T-helper 2 cell treated with Interferon-gamma antibody and Interleukin-4, amounts not matched to agents 5 μg/mL and 100 μg/mL, for 36 hours (primary cell): ENCODE data around the gene ATR.
A peak's percentile ranks its signal among the peaks of the same experiment; 100 is the strongest.

Source experiments
- DNase-seq: peaks from one replicate; pipeline ENCODE4 v3.0.0; 2021; ENCODE audit warnings: low spot score
- H3K27ac Mint-ChIP-seq: one replicate; pipeline ENCODE4 v1.8.0; 2021; ENCODE audit warnings: mild to moderate bottlenecking, mixed read lengths
- H3K27me3 Mint-ChIP-seq: one replicate; pipeline ENCODE4 v1.8.0; 2021; ENCODE audit warnings: low read depth, mixed read lengths
- H3K36me3 Mint-ChIP-seq: one replicate; pipeline ENCODE4 v1.8.0; 2021; ENCODE audit warnings: low read depth, mixed read lengths
- H3K4me1 Mint-ChIP-seq: one replicate; pipeline ENCODE4 v1.8.0; 2021; ENCODE audit warnings: low read depth, mixed read lengths
- H3K4me3 Mint-ChIP-seq: one replicate; pipeline ENCODE4 v1.8.0; 2022; ENCODE audit warnings: mild to moderate bottlenecking, moderate library complexity, mixed read lengths
- H3K9me3 Mint-ChIP-seq: one replicate; pipeline ENCODE4 v1.8.0; 2021; ENCODE audit warnings: mixed read lengths

Gene ATR

GRCh38 chr3:142530296-142530695 is 48.2 kb downstream of the ATR start:
- no peaks in the 10 kb centered on the region for H3K27me3 Mint-ChIP-seq
- H3K27ac Mint-ChIP-seq, result peak overlapping the region; percentile 2
- DNase-seq, result no peak
- peaks cover 9% of the 10 kb centered on the region for H3K9me3 Mint-ChIP-seq
- H3K4me3 Mint-ChIP-seq, result no peak overlapping the region
- H3K4me1 Mint-ChIP-seq, result peaks cover 7% of the 10 kb centered on the region
- peaks cover 38% of the 10 kb centered on the region for H3K36me3 Mint-ChIP-seq

GRCh38 chr3:142523921-142524566 is 54.5 kb downstream of the ATR start:
- H3K4me1 Mint-ChIP-seq, result peaks cover 6% of the 10 kb centered on the region

GRCh38 chr3:142509079-142509478 is 69.5 kb downstream of the ATR start:
- peaks cover 13% of the 10 kb centered on the region for H3K4me1 Mint-ChIP-seq
- H3K4me3 Mint-ChIP-seq, result peak overlapping the region; percentile 79
- no peaks in the 10 kb centered on the region for H3K9me3 Mint-ChIP-seq
- peak overlapping the region; percentile 93 for H3K27ac Mint-ChIP-seq
- no peaks in the 10 kb centered on the region for H3K27me3 Mint-ChIP-seq
- H3K36me3 Mint-ChIP-seq, result peaks cover 33% of the 10 kb centered on the region
- DNase-seq, result no peak

More at GRCh38 chr3:142523921-142524566, 54.5 kb downstream of the ATR start:
- H3K9me3 Mint-ChIP-seq, result no peaks in the 10 kb centered on the region
- no peak overlapping the region for H3K27ac Mint-ChIP-seq
- DNase-seq, result no peak
- H3K27me3 Mint-ChIP-seq, result no peaks in the 10 kb centered on the region
- no peak overlapping the region for H3K4me3 Mint-ChIP-seq
- H3K36me3 Mint-ChIP-seq, result peaks cover 29% of the 10 kb centered on the region

GRCh38 chr3:142507241-142507640 is 71.3 kb downstream of the ATR start:
- Mint-ChIP-seq H3K27me3 (no peaks in the 10 kb centered on the region), H3K36me3 (peaks cover 39% of the 10 kb centered on the region), H3K4me3 (no peak overlapping the region), H3K4me1 (peaks cover 13% of the 10 kb centered on the region), H3K27ac (peak overlapping the region; percentile 11), H3K9me3 (peaks cover 5% of the 10 kb centered on the region)
- no peak for DNase-seq

- DNase-seq, result no peak
- Mint-ChIP-seq H3K27ac (no peak overlapping the region), H3K27me3 (no peaks in the 10 kb centered on the region), H3K36me3 (peaks cover 50% of the 10 kb centered on the region), H3K4me1 (peaks cover 10% of the 10 kb centered on the region), H3K4me3 (no peak overlapping the region), H3K9me3 (peaks cover 7% of the 10 kb centered on the region)
Observed at GRCh38 chr3:142502187-142502985, 76.1 kb downstream of the ATR start.

GRCh38 chr3:142501004-142501926 is 77.3 kb downstream of the ATR start:
- no peak for DNase-seq
- no peak overlapping the region for H3K27ac Mint-ChIP-seq

GRCh38 chr3:142500211-142500610 is 78.3 kb downstream of the ATR start:
- Mint-ChIP-seq H3K27ac (no peak overlapping the region), H3K36me3 (peaks cover 49% of the 10 kb centered on the region)

More at GRCh38 chr3:142501004-142501926, 77.3 kb downstream of the ATR start:
- Mint-ChIP-seq H3K9me3 (peaks cover 7% of the 10 kb centered on the region), H3K27me3 (no peaks in the 10 kb centered on the region), H3K4me1 (peaks cover 4% of the 10 kb centered on the region), H3K4me3 (no peak overlapping the region), H3K36me3 (peaks cover 51% of the 10 kb centered on the region)

GRCh38 chr3:142498397-142499180 is 79.9 kb downstream of the ATR start:
- H3K4me1 Mint-ChIP-seq, result peaks cover 4% of the 10 kb centered on the region
- H3K27ac Mint-ChIP-seq, result no peak overlapping the region
- no peak overlapping the region for H3K4me3 Mint-ChIP-seq
- peaks cover 53% of the 10 kb centered on the region for H3K36me3 Mint-ChIP-seq
- DNase-seq, result no peak
- no peaks in the 10 kb centered on the region for H3K27me3 Mint-ChIP-seq
- peaks cover 7% of the 10 kb centered on the region for H3K9me3 Mint-ChIP-seq

More at GRCh38 chr3:142500211-142500610, 78.3 kb downstream of the ATR start:
- H3K27me3 Mint-ChIP-seq, result no peaks in the 10 kb centered on the region
- no peak for DNase-seq
- H3K4me1 Mint-ChIP-seq, result peaks cover 4% of the 10 kb centered on the region
- no peak overlapping the region for H3K4me3 Mint-ChIP-seq
- peaks cover 7% of the 10 kb centered on the region for H3K9me3 Mint-ChIP-seq

GRCh38 chr3:142497729-142498128 is 80.8 kb downstream of the ATR start:
- H3K4me3 Mint-ChIP-seq, result no peak overlapping the region
- H3K4me1 Mint-ChIP-seq, result peaks cover 4% of the 10 kb centered on the region
- H3K27ac Mint-ChIP-seq, result no peak overlapping the region
- no peak for DNase-seq
- H3K9me3 Mint-ChIP-seq, result peaks cover 7% of the 10 kb centered on the region
- no peaks in the 10 kb centered on the region for H3K27me3 Mint-ChIP-seq
- H3K36me3 Mint-ChIP-seq, result peaks cover 53% of the 10 kb centered on the region

- H3K4me1 Mint-ChIP-seq, result no peaks in the 10 kb centered on the region
- no peaks in the 10 kb centered on the region for H3K9me3 Mint-ChIP-seq
- H3K27ac Mint-ChIP-seq, result no peak overlapping the region
- no peak overlapping the region for H3K4me3 Mint-ChIP-seq
- peaks cover 54% of the 10 kb centered on the region for H3K36me3 Mint-ChIP-seq
- no peak for DNase-seq
- H3K27me3 Mint-ChIP-seq, result no peaks in the 10 kb centered on the region
Observed at GRCh38 chr3:142495103-142495502, 83.4 kb downstream of the ATR start.

GRCh38 chr3:142492184-142492583 is 86.3 kb downstream of the ATR start:
- Mint-ChIP-seq H3K27ac (no peak overlapping the region), H3K27me3 (no peaks in the 10 kb centered on the region), H3K9me3 (no peaks in the 10 kb centered on the region), H3K36me3 (peaks cover 55% of the 10 kb centered on the region), H3K4me1 (peaks cover 2% of the 10 kb centered on the region), H3K4me3 (no peak overlapping the region)
- DNase-seq, result no peak

- H3K9me3 Mint-ChIP-seq, result no peaks in the 10 kb centered on the region
Observed at GRCh38 chr3:142489572-142490323, 88.8 kb downstream of the ATR start.

More at GRCh38 chr3:142489572-142490323, 88.8 kb downstream of the ATR start:
- Mint-ChIP-seq H3K27me3 (no peaks in the 10 kb centered on the region), H3K4me3 (no peak overlapping the region), H3K36me3 (peaks cover 53% of the 10 kb centered on the region), H3K4me1 (peaks cover 2% of the 10 kb centered on the region), H3K27ac (no peak overlapping the region)
- no peak for DNase-seq
